Nucleus accumbens (tissue), 56 donors: Measurements from ENCODE around the gene GFOD1.
"Not testable (repeated sequence)": the region's sequence is repeated elsewhere in the genome, so short reads cannot be mapped to it uniquely, and the experiment has no call there.

Experiments
- DNase-seq, 56 donors: peaks; one replicate each; lab custom pipeline; 2025; lab: John Stamatoyannopoulos, UW

GFOD1 gene

DNA sequence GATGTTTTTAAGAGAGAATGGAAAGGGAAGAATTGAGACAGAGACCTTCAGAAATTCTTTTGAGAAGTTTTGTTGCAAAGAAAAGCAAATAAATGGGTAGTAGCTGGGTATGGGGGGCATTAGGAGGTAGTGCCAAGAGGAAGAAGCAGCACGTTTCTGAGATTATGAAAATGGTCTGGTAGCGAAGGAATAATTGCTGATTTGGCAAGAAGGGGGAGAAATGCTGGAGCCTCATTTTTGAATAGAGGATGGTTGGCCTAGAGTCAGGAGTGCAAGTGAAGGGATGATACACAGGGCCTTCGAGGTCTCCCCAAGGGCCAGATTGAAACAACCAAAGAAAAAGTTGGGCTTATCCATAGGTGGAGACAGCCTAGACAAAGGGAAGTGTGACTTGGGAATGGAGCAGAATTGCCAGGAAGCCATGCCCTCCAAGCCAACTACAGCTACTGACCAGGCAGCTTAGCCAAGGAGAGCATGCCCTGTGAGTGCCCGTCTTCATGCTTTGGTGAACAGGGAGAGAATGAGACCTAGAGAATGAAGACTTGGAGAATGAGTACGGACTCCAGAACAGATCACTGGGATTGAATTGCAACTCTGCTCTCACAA is 144.9 kb downstream of the GFOD1 start:
- DNase-seq, result no peak

GRCh38 chr6:13339863-13340630 is 147.4 kb downstream of the GFOD1 start:
- no peak for DNase-seq

GRCh38 chr6:13338038-13338437 is 149.4 kb downstream of the GFOD1 start:
- no peak for DNase-seq

DNA sequence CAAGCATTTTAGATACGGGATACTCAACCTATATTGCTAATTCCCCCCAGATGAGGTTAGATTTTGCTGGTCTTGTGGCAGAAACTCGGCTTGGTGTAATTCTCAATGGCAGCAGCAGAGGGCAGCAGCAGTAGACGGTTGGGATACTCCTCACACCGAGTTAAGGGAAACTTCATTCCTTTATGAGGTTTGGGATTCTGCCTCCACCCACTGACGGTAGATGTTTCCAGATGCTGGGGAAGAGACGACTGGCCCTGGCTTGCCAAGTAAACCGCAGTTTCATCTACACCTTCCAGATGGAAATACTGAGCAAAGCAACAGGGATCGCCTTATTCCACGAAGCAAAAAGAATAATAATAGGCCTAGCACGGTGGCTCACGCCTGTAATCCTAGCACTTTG is 150.8 kb downstream of the GFOD1 start:
- peak in 52 of 56 donors; percentile 7 to 92 (median 63) for DNase-seq

GRCh38 chr6:13334953-13335352 is 152.4 kb downstream of the GFOD1 start:
- no peak for DNase-seq

- DNase-seq, result no peak
Measured at GRCh38 chr6:13332349-13332706, 155.1 kb downstream of the GFOD1 start.

GRCh38 chr6:13331516-13332348 is 155.7 kb downstream of the GFOD1 start:
- no peak for DNase-seq

DNA sequence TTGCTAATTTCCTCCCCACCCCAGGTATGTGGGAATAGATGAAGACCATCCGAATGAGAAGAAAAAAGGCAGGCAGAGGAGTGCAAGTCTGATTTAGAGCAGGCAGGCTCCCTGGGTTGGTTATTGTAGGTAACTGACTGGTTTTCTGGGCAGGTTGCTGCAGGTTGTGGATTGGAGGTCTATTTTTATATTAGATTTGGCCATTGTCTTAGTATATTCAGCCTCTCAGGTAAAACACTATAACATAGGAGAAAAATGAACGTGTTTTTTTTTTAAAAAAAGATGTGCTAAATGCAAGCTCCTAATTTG is 158.6 kb downstream of the GFOD1 start:
- DNase-seq, result no peak

DNA sequence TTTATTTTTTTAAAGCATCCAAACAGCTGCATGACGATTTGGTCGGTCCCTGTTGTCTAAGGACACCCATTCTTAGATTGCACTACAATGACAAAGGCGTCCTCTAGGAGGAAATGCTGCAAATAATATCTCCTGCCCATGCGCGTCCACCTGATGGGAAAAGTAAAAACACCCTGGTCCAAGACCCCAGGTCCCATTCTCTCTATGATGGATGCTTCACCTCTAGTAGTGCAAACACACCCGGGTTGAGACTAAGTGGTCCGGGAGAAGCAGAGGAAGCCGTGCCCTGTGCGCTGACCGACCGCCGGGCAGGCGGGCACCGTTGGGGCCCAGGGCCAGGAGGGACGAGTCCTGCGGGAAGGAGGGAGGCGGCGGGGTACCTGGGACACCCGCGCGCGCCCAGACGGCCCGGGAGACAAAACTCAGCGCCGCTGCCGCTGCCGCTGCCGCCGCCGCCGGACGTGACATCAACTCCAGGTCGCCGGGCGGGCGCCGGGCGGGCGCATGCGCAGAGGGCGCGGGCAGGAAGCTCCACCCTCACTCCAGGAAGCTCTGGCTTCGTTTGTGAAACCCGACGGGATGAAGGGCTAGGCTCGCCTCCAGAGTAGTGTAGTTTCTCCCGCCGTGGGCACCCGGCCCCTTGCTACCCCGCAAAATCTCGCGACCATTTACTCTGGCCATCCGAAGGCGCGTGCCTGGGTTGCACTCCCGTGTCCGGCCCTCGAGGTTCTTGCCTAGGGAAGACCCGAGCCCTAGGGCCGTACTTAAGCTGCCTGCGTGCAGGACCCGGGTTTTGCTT is 159.1 kb downstream of the GFOD1 start, which contains the start of gene TBC1D7:
TBC1D7 (minus strand) TSS at position 462 of the 799 bp plus-strand sequence. CDS start 1,639 bp downstream, outside the sequence.
- peak in 55 of 56 donors; percentile 45 to 94 (median 87) for DNase-seq

GRCh38 chr6:13327691-13328075 is 159.7 kb downstream of the GFOD1 start:
- peak in 2 of 56 donors; percentile 4 to 13 for DNase-seq

- not testable (repeated sequence) for DNase-seq
Measured at GRCh38 chr6:13326031-13326586, 161.3 kb downstream of the GFOD1 start.

DNA sequence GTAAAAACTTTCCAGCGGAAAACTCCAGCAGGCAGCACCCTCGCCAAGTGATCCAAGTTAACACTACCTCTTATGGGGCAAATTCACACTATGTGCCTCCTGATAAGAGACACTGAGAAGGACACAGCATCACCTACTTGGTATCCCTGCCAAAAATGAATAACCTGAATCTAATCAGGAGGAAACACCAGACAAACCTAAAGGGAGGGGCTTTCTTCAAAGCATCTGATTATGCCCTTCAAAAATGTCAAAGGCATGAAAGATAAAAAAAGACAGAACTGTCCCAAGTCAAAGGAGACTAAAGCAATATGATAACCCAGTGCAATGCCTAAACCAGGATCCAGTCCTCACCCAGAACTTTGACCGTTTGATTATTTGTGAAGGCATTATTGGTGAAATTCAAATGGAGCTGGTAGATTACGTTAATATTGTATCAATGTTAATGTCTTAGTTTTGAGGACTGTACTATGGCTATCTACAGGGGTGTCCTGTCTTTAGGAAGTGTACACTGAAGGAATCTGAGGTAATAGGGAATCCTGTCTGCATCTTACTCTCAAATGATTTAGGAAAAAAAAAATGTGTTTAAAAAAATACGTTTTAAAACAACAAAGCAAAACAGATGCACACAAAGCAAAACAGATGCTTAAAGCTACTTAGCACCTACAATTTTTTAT is 167.4 kb downstream of the GFOD1 start:
- no peak for DNase-seq

DNA sequence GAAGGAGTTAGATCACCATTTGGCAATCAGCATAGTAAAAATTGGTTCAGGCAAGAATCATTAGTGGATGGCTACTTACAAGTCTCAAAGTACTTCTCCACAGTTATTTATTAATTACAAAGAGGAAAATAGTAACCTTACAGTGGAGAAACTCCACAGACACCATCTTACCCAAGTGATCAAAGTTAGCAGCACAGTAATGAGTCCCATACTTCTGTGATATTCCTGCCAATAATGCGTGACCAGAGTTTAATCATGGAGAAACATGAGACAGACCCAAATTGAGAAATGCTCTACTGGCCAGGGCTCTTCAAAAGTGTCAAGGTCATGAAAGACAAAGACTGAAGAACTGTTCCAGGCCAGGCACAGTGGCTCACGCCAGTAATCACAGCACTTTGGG is 168.6 kb downstream of the GFOD1 start:
- no peak for DNase-seq

GRCh38 chr6:13315896-13316295 is 171.5 kb downstream of the GFOD1 start:
- no peak for DNase-seq

- no peak for DNase-seq
Measured at GRCh38 chr6:13314806-13315205, 172.6 kb downstream of the GFOD1 start.

- DNase-seq, result no peak
Measured at GRCh38 chr6:13311155-13311554, 176.2 kb downstream of the GFOD1 start.

DNA sequence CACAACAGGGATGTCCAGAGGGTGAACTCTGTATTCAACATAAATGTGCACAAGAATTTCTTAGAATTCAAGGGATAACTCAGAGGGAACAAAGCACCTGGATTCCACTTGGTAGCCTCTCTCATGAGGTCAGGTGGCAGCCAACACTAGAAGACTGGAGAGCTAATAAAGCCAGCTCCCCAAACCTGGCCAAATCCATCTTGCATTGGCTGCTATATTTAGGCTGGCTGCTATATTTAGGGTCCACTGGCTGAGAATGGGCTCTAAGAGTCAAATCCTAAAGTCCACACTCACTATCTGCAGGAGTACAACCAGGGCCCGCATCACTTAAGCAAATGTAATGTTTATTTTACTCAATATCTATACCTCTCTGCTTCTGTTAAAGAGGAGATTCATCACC is 179.1 kb downstream of the GFOD1 start:
- DNase-seq, result no peak
